HepG2 (cell line): Measurements from ENCODE around the gene TECTB. TPM values are rescaled to one million over a fixed set of nuclear protein-coding genes. Genes with fewer than 3 reads are reported as not detected.

Experiments used
- ATAC-seq: fragments of 200-7000 bp; cut with Tn5 transposase; 3 replicates; pipeline ENCODE4 v1.9.1; 2020; ENCODE audit warnings: mild to moderate bottlenecking, moderate library complexity
- BruUV-seq: library from RNA; stranded (reverse); fragments of 400-500 nt; replicated peaks from 2 replicates; lab custom pipeline; 2021; lab: Mats Ljungman, UMichigan
- CTCF ChIA-PET: fragments of 300-600 bp; formaldehyde crosslinking; extraction: SDS; loops from one replicate; lab custom pipeline; 2021; ENCODE audit warnings: low total read pairs, inconsistent platforms, low intra/inter-chr PET ratio; lab: Yijun Ruan, JAX
- POLR2A ChIA-PET: fragments of 350-600 bp; sonication (Branson Sonifier 250); formaldehyde crosslinking; loops from one replicate; lab custom pipeline; 2020; ENCODE audit warnings: antibody characterized with exemption, inconsistent platforms; lab: Yijun Ruan, JAX
- DNase-seq: peaks from one replicate; pipeline ENCODE4 v3.0.0-alpha.2; 2015; ENCODE audit warnings: low spot score
- FAIRE-seq: peaks from 3 replicates; lab custom pipeline; 2011; peaks lifted over from hg19 to GRCh38; lab: Jason Lieb, UNC
- H2AFZ ChIP-seq: one replicate; pipeline ENCODE4 v1.6.1; 2011; ENCODE audit warnings: low read length, inconsistent platforms
- H3K27ac ChIP-seq: fragments of 300-600 bp; 3 replicates; pipeline ENCODE4 v1.8.0; 2011; ENCODE audit warnings: mixed run types, mild to moderate bottlenecking, mixed read lengths, low read length, inconsistent platforms; ENCODE audit not compliant: insufficient read depth; ENCODE audit errors: extremely low read length
- H3K27me3 ChIP-seq, 2 experiments: fragments of 200-600 bp in 1 of 2; 2 replicates in 1 of 2; 3 replicates in 1 of 2; pipeline versions ENCODE4 v1.6.0 to v1.8.0; 2011; ENCODE audit warnings: low read length in 2 of 2, mild to moderate bottlenecking in 2 of 2, moderate library complexity in 2 of 2, inconsistent platforms in 1 of 2; ENCODE audit not compliant: insufficient read depth in 2 of 2, control insufficient read depth in 1 of 2
- H3K36me3 ChIP-seq, 2 experiments: fragments of 200-600 bp in 1 of 2; replicated peaks in 1 of 2; 2 replicates in 1 of 2; 3 replicates in 1 of 2; pipeline versions ENCODE4 v1.5.1 to v1.8.0; 2011; ENCODE audit warnings: low read length in 2 of 2, inconsistent platforms in 1 of 2; ENCODE audit not compliant: insufficient read depth in 2 of 2, control insufficient read depth in 1 of 2
- H3K4me1 ChIP-seq: 2 replicates; pipeline ENCODE4 v1.5.1; 2012; ENCODE audit warnings: low read length, inconsistent platforms; ENCODE audit not compliant: insufficient read depth
- H3K4me2 ChIP-seq: 2 replicates; pipeline ENCODE4 v1.6.0; 2011; ENCODE audit warnings: low read depth, low read length, inconsistent platforms
- H3K4me3 ChIP-seq, 3 experiments: fragments of 200-600 bp in 1 of 3; sonication (generic), shearing (Covaris generic) in 1 of 3; replicated peaks in 1 of 3; 2 replicates each; pipeline ENCODE4 v1.5.1; 2011 to 2016; ENCODE audit warnings: low read length in 3 of 3, inconsistent platforms in 2 of 3, low read depth in 2 of 3, mild to moderate bottlenecking in 2 of 3, control low read depth in 1 of 3, mixed read lengths in 1 of 3; ENCODE audit not compliant: insufficient read depth in 1 of 3
- H3K79me2 ChIP-seq: one replicate; pipeline ENCODE4 v1.6.1; 2011; ENCODE audit warnings: low read length, inconsistent platforms; ENCODE audit not compliant: insufficient read depth
- H3K9ac ChIP-seq: 2 replicates; pipeline ENCODE4 v1.6.0; 2011; ENCODE audit warnings: mild to moderate bottlenecking, low read depth, low read length, inconsistent platforms; ENCODE audit not compliant: insufficient read depth
- H3K9me3 ChIP-seq: 2 replicates; pipeline ENCODE4 v1.5.1; 2012; ENCODE audit warnings: mild to moderate bottlenecking, low read length
- H4K20me1 ChIP-seq: 2 replicates; pipeline ENCODE4 v1.6.0; 2011; ENCODE audit warnings: inconsistent platforms, mild to moderate bottlenecking, low read length, moderate library complexity; ENCODE audit not compliant: insufficient read depth
- HOXA5 ChIP-seq: sonication (generic); formaldehyde crosslinking; IDR thresholded peaks from 2 replicates; pipeline ENCODE4 v1.4.0; 2020; ENCODE audit warnings: missing genetic modification reagents
- MTA1 ChIP-seq: sonication (generic); formaldehyde crosslinking; IDR thresholded peaks from 2 replicates; pipeline ENCODE4 v1.4.0; 2020; ENCODE audit warnings: missing genetic modification reagents, mild to moderate bottlenecking, borderline replicate concordance
- NRL ChIP-seq: sonication (generic); formaldehyde crosslinking; IDR thresholded peaks from 2 replicates; pipeline ENCODE4 v1.5.0; 2020; ENCODE audit warnings: missing genetic modification reagents, mild to moderate bottlenecking, moderate library complexity, borderline replicate concordance
- TOPORS ChIP-seq: sonication (generic); formaldehyde crosslinking; IDR thresholded peaks from 2 replicates; pipeline ENCODE4 v1.8.0; 2023; ENCODE audit warnings: mild to moderate bottlenecking, missing genetic modification reagents
- ZNF10 ChIP-seq: sonication (generic); formaldehyde crosslinking; IDR thresholded peaks from 2 replicates; pipeline ENCODE4 v1.4.0; 2020; ENCODE audit warnings: mild to moderate bottlenecking, low read depth, missing genetic modification reagents, borderline replicate concordance
- ZNF20 ChIP-seq: sonication (generic); formaldehyde crosslinking; IDR thresholded peaks from 2 replicates; pipeline ENCODE4 v1.4.0; 2020; ENCODE audit warnings: mild to moderate bottlenecking, moderate library complexity, missing genetic modification reagents
- ZNF563 ChIP-seq: sonication (generic); formaldehyde crosslinking; IDR thresholded peaks from 2 replicates; pipeline ENCODE4 v1.8.0; 2022; ENCODE audit warnings: mild to moderate bottlenecking, moderate library complexity, missing genetic modification reagents
- ZSCAN22 ChIP-seq: sonication (generic); formaldehyde crosslinking; IDR thresholded peaks from 2 replicates; pipeline ENCODE4 v1.4.0; 2020; ENCODE audit warnings: mild to moderate bottlenecking, missing genetic modification reagents
- in situ Hi-C: cut with HindIII; loops from 2 replicates; pipeline ENCODE4 v1.10.0; 2017; ENCODE audit warnings: low pct_unique_long_range_greater_than_20kb; ENCODE audit not compliant: extremely low pct_ligation_motif_present
- intact Hi-C: fragments of 100-400 bp; cut with micrococcal nuclease; formaldehyde crosslinking; loops from one replicate; pipeline ENCODE4 v1.10.0; 2022; ENCODE audit not compliant: unreplicated experiment
- microRNA-seq: library from miRNA; unstranded; fragments of <30 nt; microRNA quantifications from one replicate; pipeline ENCODE4, GENCODE V29; 2020
- polyA plus RNA-seq, 8 experiments: library from polyadenylated mRNA; depleted of rRNA in 3 of 8; stranded (reverse) in 7 of 8; unstranded in 1 of 8; fragments of >200 nt; fragmentation: Illumina TruSeq in 4 of 8; extraction: Trizol in 4 of 8; gene quantifications; 2 replicates each; pipeline versions ENCODE4 v1.2.1 to v1.2.3, GENCODE V29; 2011 to 2016; ENCODE audit warnings: low read depth in 4 of 8, missing spikeins in 1 of 8, mixed read lengths in 1 of 8; ENCODE audit not compliant: insufficient read depth in 1 of 8
- small RNA-seq, 3 experiments: library from RNA; depleted of rRNA; stranded (forward); fragments of <200 nt; gene quantifications; one replicate each; pipeline ENCODE3, GENCODE V24; 2012; ENCODE audit warnings: low read depth in 2 of 3, low replicate concordance in 1 of 3; ENCODE audit not compliant: insufficient read length in 3 of 3, insufficient read depth in 2 of 3
- total RNA-seq, 5 experiments: library from RNA; depleted of rRNA; stranded (reverse); fragments of >200 nt; fragmentation: Illumina TruSeq; extraction: Trizol; gene quantifications; 2 replicates each; pipeline ENCODE4 v1.2.3, GENCODE V29; 2016; ENCODE audit warnings: low read depth in 1 of 5

The TECTB gene
- total and polyA plus RNA-seq, 2 of the 13 experiments (the other 11 are each of a cell fraction or from before 2014, with no cell fraction given) = 0.78 to 1.8 TPM

DNA sequence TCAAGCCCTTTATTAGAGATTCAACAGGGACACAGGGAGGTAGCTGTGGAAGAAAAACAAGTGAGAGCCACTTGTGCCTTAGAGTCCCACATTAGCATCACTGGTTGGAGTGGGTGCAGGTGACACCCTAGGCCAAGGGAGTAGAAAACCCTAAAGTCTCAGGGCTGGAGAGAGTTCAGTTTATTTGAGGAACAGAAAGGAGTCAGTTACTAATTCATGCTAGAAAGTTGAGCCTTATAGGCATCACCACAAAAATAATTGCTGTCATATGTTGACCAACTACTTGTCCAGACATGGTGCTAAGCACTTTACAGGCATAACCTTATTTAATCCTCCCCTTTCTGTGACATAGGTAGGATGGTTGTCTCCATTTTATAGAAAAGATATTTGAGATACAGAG, 69.8 kb downstream of the TECTB start:
- Histone ChIP-seq H3K27ac (no peak overlapping the region), H3K4me1 (peaks cover 23% of the 10 kb centered on the region), H3K36me3 (no peaks in the 10 kb centered on the region), H3K4me3 (no peak overlapping the region), H3K9me3 (no peaks in the 10 kb centered on the region), H3K79me2 (no peaks in the 10 kb centered on the region), H4K20me1 (no peaks in the 10 kb centered on the region), H3K27me3 (no peaks in the 10 kb centered on the region; a peak in 1 of 5 replicates), H2AFZ (no peak overlapping the region), H3K4me2 (no peak overlapping the region), H3K9ac (no peak overlapping the region)
- ATAC-seq (no peak), FAIRE-seq (no peak), DNase-seq (no peak)
- TF ChIP-seq ZSCAN22 (CRISPR knock-in tag) (no peak), ZNF563 (CRISPR knock-in tag) (no peak), MTA1 (CRISPR knock-in tag) (no peak), ZNF10 (CRISPR knock-in tag) (no peak), HOXA5 (no peak), ZNF20 (CRISPR knock-in tag) (no peak), TOPORS (CRISPR knock-in tag) (no peak), NRL (no peak)
- CTCF ChIA-PET = no interaction called here
- BruUV-seq = no TSS peak
- POLR2A ChIA-PET = no interaction called here
- intact Hi-C loops = no loop called here
- in situ Hi-C loops = no loop called here

Small RNA genes lying within 50 kb of the gene (microRNA-seq; reads per million reads assigned to microRNA genes)
- gene MIR6715A = not detected
- gene MIR6715B = not detected

Small RNA genes lying within 50 kb of the gene (small RNA-seq; reads per million reads assigned to genes)
- 0.61 to 48.3 (median 12.4) reads per million in 3 experiments for gene MIR6715A

Other genes with a start within 250 kb of the TECTB start
- 130 and 140 TPM in 2 replicates for gene GPAM, start 99.6 kb upstream of the TECTB start, total RNA-seq (2016; rRNA removed; fragmentation: Illumina TruSeq; extraction: Trizol)
- gene GPAM, start 99.6 kb upstream of the TECTB start, polyA plus RNA-seq (2011; rRNA removed) = 36.8 and 43.0 TPM in 2 replicates
- 32.7 and 56.4 TPM in 2 replicates for gene ACSL5, start 90.7 kb downstream of the TECTB start, total RNA-seq (2016; rRNA removed; fragmentation: Illumina TruSeq; extraction: Trizol)
- gene ACSL5, start 90.7 kb downstream of the TECTB start, polyA plus RNA-seq (2011; rRNA removed) = 72.1 and 82.5 TPM in 2 replicates
- gene ZDHHC6, start 163.5 kb downstream of the TECTB start, total RNA-seq (2016; rRNA removed; fragmentation: Illumina TruSeq; extraction: Trizol) = 49.4 and 50.9 TPM in 2 replicates
- gene ZDHHC6, start 163.5 kb downstream of the TECTB start, polyA plus RNA-seq (2011; rRNA removed) = 16.3 and 20.9 TPM in 2 replicates
- gene VTI1A, start 163.8 kb downstream of the TECTB start, total RNA-seq (2016; rRNA removed; fragmentation: Illumina TruSeq; extraction: Trizol) = 32.7 and 38.7 TPM in 2 replicates
- gene VTI1A, start 163.8 kb downstream of the TECTB start, polyA plus RNA-seq (2011; rRNA removed) = 10.2 and 11.7 TPM in 2 replicates